H1 (cell line): ENCODE results near the gene RNF5. TPM values are rescaled to one million over a fixed set of nuclear protein-coding genes. Genes with fewer than 3 reads are reported as not detected.

Experiments
- CTCF ChIA-PET: fragments of 300-600 bp; sonication (Branson Sonifier 250); formaldehyde crosslinking; loops from one replicate; lab custom pipeline; 2021; ENCODE audit not compliant: partially characterized antibody; lab: Charles Lee
- POLR2A ChIA-PET: fragments of 300-600 bp; sonication (Branson Sonifier 250); formaldehyde crosslinking; loops from one replicate; lab custom pipeline; 2021; ENCODE audit warnings: inconsistent platforms; ENCODE audit not compliant: partially characterized antibody; lab: Charles Lee
- DNase-seq, 2 experiments: peaks; one replicate each; pipeline versions ENCODE4 v3.0.0 to v3.0.0-alpha.2; 2010 to 2022; ENCODE audit warnings: low spot score in 2 of 2, low read depth in 1 of 2, mixed read lengths in 1 of 2
- FAIRE-seq: peaks from 2 replicates; lab custom pipeline; 2011; peaks lifted over from hg19 to GRCh38; lab: Jason Lieb, UNC
- H2AFZ ChIP-seq: 2 replicates; pipeline ENCODE4 v1.8.1; 2012; ENCODE audit warnings: low read length, inconsistent platforms
- H2AK5ac ChIP-seq: 2 replicates; pipeline ENCODE4 v1.6.1; 2013; ENCODE audit warnings: low read depth, low read length
- H2BK120ac ChIP-seq: replicated peaks from 2 replicates; pipeline ENCODE3; 2013; ENCODE audit warnings: low read depth, low read length, inconsistent platforms
- H2BK12ac ChIP-seq: 2 replicates; pipeline ENCODE4 v1.6.1; 2013; ENCODE audit warnings: low read depth, low read length
- H2BK15ac ChIP-seq: 2 replicates; pipeline ENCODE4 v1.6.1; 2013; ENCODE audit warnings: low read length
- H2BK20ac ChIP-seq: 2 replicates; pipeline ENCODE4 v1.6.1; 2013; ENCODE audit warnings: low read length
- H2BK5ac ChIP-seq: 2 replicates; pipeline ENCODE4 v1.6.1; 2013; ENCODE audit warnings: low read depth, low read length
- H3K14ac ChIP-seq: 2 replicates; pipeline ENCODE4 v1.6.1; 2013; ENCODE audit warnings: inconsistent platforms; ENCODE audit not compliant: insufficient read length
- H3K18ac ChIP-seq: 2 replicates; pipeline ENCODE4 v1.6.1; 2013; ENCODE audit warnings: low read length; ENCODE audit errors: extremely low read depth
- H3K23ac ChIP-seq: 2 replicates; pipeline ENCODE4 v1.6.1; 2013; ENCODE audit warnings: inconsistent platforms; ENCODE audit not compliant: insufficient read length
- H3K23me2 ChIP-seq: 2 replicates; pipeline ENCODE4 v1.6.1; 2013; ENCODE audit warnings: low read depth, low read length
- H3K27ac ChIP-seq: 2 replicates; pipeline ENCODE4 v1.6.1; 2011; ENCODE audit warnings: low read depth, low read length, inconsistent platforms
- H3K27me3 ChIP-seq, 4 experiments: replicated peaks in 1 of 4; 1 replicate in 1 of 4; 2 replicates in 3 of 4; pipeline versions ENCODE4 v1.6.1 to v1.8.1; 2011 to 2013; ENCODE audit warnings: low read length in 3 of 4, mild to moderate bottlenecking in 3 of 4, inconsistent platforms in 2 of 4, mixed read lengths in 2 of 4, moderate library complexity in 1 of 4; ENCODE audit not compliant: control insufficient read depth in 3 of 4, insufficient read depth in 3 of 4; ENCODE audit errors: extremely low read depth in 1 of 4
- H3K36me3 ChIP-seq, 4 experiments: 2 replicates each; pipeline versions ENCODE4 v1.6.1 to v1.8.1; 2011 to 2013; ENCODE audit warnings: mild to moderate bottlenecking in 4 of 4, low read length in 3 of 4, moderate library complexity in 2 of 4, control low read depth in 1 of 4, inconsistent platforms in 1 of 4; ENCODE audit not compliant: insufficient read depth in 4 of 4, control insufficient read depth in 2 of 4
- H3K4ac ChIP-seq: replicated peaks from 2 replicates; pipeline ENCODE3; 2013; ENCODE audit warnings: low read length, low read depth, mixed read lengths, inconsistent platforms; ENCODE audit not compliant: insufficient read length
- H3K4me1 ChIP-seq, 4 experiments: replicated peaks in 1 of 4; 1 replicate in 1 of 4; 2 replicates in 3 of 4; pipeline versions ENCODE4 v1.6.1 to v1.8.1; 2011 to 2013; ENCODE audit warnings: low read length in 3 of 4, inconsistent platforms in 2 of 4, mixed read lengths in 1 of 4; ENCODE audit not compliant: insufficient read depth in 4 of 4, control insufficient read depth in 3 of 4
- H3K4me2 ChIP-seq, 2 experiments: 2 replicates each; pipeline versions ENCODE4 v1.6.1 to v1.8.1; 2011 to 2013; ENCODE audit warnings: low read depth in 2 of 2, low read length in 2 of 2, control low read depth in 1 of 2, inconsistent platforms in 1 of 2, mild to moderate bottlenecking in 1 of 2; ENCODE audit not compliant: insufficient read depth in 1 of 2
- H3K4me3 ChIP-seq, 4 experiments: fragments of 200-600, 300-600 bp in 1 of 4; sonication (generic), shearing (Covaris generic), sonication (Bioruptor Twin) in 1 of 4; 2 replicates each; pipeline versions ENCODE4 v1.5.1 to v1.8.1; 2011 to 2016; ENCODE audit warnings: low read length in 4 of 4, low read depth in 3 of 4, control low read depth in 2 of 4, inconsistent platforms in 2 of 4, mild to moderate bottlenecking in 2 of 4, mixed read lengths in 1 of 4, moderate library complexity in 1 of 4; ENCODE audit not compliant: insufficient read depth in 2 of 4; ENCODE audit errors: extremely low read depth in 1 of 4
- H3K56ac ChIP-seq: replicated peaks from 2 replicates; pipeline ENCODE3; 2013; ENCODE audit warnings: low read depth, mild to moderate bottlenecking, mixed read lengths, low read length, inconsistent platforms; ENCODE audit not compliant: insufficient read length
- H3K79me1 ChIP-seq: 2 replicates; pipeline ENCODE4 v1.6.1; 2013; ENCODE audit warnings: low read depth, low read length, control low read depth
- H3K79me2 ChIP-seq, 2 experiments: 2 replicates each; pipeline versions ENCODE4 v1.6.1 to v1.8.1; 2012 to 2013; ENCODE audit warnings: low read length in 2 of 2, mild to moderate bottlenecking in 2 of 2, inconsistent platforms in 1 of 2; ENCODE audit not compliant: insufficient read depth in 2 of 2, control insufficient read depth in 1 of 2
- H3K9ac ChIP-seq, 4 experiments: replicated peaks in 1 of 4; 1 replicate in 1 of 4; 2 replicates in 3 of 4; pipeline versions ENCODE4 v1.6.1 to v1.8.1; 2011 to 2013; ENCODE audit warnings: low read depth in 3 of 4, low read length in 3 of 4, control low read depth in 2 of 4, mild to moderate bottlenecking in 2 of 4, moderate library complexity in 2 of 4, inconsistent platforms in 1 of 4; ENCODE audit errors: extremely low read depth in 1 of 4
- H3K9me3 ChIP-seq, 2 experiments: 2 replicates each; pipeline versions ENCODE4 v1.6.1 to v1.8.1; 2012 to 2013; ENCODE audit warnings: mild to moderate bottlenecking in 2 of 2, moderate library complexity in 2 of 2, control low read depth in 1 of 2, inconsistent platforms in 1 of 2, low read depth in 1 of 2, low read length in 1 of 2, mixed read lengths in 1 of 2; ENCODE audit not compliant: insufficient read depth in 2 of 2
- H4K20me1 ChIP-seq, 2 experiments: replicated peaks in 1 of 2; 2 replicates each; pipeline versions ENCODE3 to v1.8.1; 2011 to 2013; ENCODE audit warnings: inconsistent platforms in 2 of 2, low read length in 2 of 2, mild to moderate bottlenecking in 1 of 2; ENCODE audit not compliant: insufficient read depth in 2 of 2, control insufficient read depth in 1 of 2
- H4K5ac ChIP-seq: 2 replicates; pipeline ENCODE4 v1.6.1; 2013; ENCODE audit warnings: low read length, low read depth, mixed read lengths, inconsistent platforms; ENCODE audit not compliant: insufficient read length
- H4K8ac ChIP-seq: 2 replicates; pipeline ENCODE4 v1.8.0; 2013; ENCODE audit warnings: mild to moderate bottlenecking, moderate library complexity, low read length, inconsistent platforms; ENCODE audit not compliant: insufficient read depth; ENCODE audit errors: extremely low read depth
- H4K91ac ChIP-seq: replicated peaks from 2 replicates; pipeline ENCODE3; 2013; ENCODE audit warnings: low read length, mixed read lengths, inconsistent platforms; ENCODE audit not compliant: insufficient read length
- CBX5 ChIP-seq: fragments of 300-800, 300-1000 bp; sonication (generic); IDR thresholded peaks from 2 replicates; pipeline ENCODE4 v1.7.1; 2016; ENCODE audit warnings: antibody characterized with exemption, low read length, low read depth
- EGR1 ChIP-seq: IDR thresholded peaks from 2 replicates; pipeline ENCODE4 v1.6.1; 2011; ENCODE audit warnings: low read depth, low read length, borderline replicate concordance
- FOSL1 ChIP-seq: IDR thresholded peaks from 2 replicates; pipeline ENCODE4 v1.6.1; 2011; ENCODE audit warnings: mild to moderate bottlenecking, low read depth, low read length, moderate library complexity; ENCODE audit not compliant: insufficient read depth
- JUN ChIP-seq: IDR thresholded peaks from 2 replicates; pipeline ENCODE4 v1.6.1; 2011; ENCODE audit warnings: low read depth, mild to moderate bottlenecking, improper control_type of control experiment, low read length
- KDM1A ChIP-seq: fragments of 200-600, 300-600 bp; sonication (generic); IDR thresholded peaks from 2 replicates; pipeline ENCODE4 v1.7.1; 2016; ENCODE audit warnings: mild to moderate bottlenecking, low read length, borderline replicate concordance
- SIN3A ChIP-seq, 2 experiments: IDR thresholded peaks in 1 of 2; conservative IDR thresholded peaks in 1 of 2; 2 replicates each; pipeline ENCODE4 v1.6.1; 2011 to 2012; ENCODE audit warnings: low read length in 2 of 2, improper control_type of control experiment in 1 of 2, low read depth in 1 of 2, mild to moderate bottlenecking in 1 of 2
- SP2 ChIP-seq: IDR thresholded peaks from 2 replicates; pipeline ENCODE4 v1.6.1; 2012; ENCODE audit warnings: mild to moderate bottlenecking, low read length, inconsistent platforms
- SP4 ChIP-seq: IDR thresholded peaks from 2 replicates; pipeline ENCODE4 v1.6.1; 2012; ENCODE audit warnings: low read length, inconsistent platforms
- TCF12 ChIP-seq: IDR thresholded peaks from 2 replicates; pipeline ENCODE4 v1.6.1; 2011; ENCODE audit warnings: low read depth, mild to moderate bottlenecking, low read length
- USF2 ChIP-seq: IDR thresholded peaks from 2 replicates; pipeline ENCODE4 v1.6.1; 2011; ENCODE audit warnings: low read length, improper control_type of control experiment
- YY1 ChIP-seq: IDR thresholded peaks from 2 replicates; pipeline ENCODE4 v1.6.1; 2011; ENCODE audit warnings: low read depth, mild to moderate bottlenecking, low read length
- WGBS, 2 experiments: shearing (Covaris generic) in 1 of 2; methylation state at CpG; one replicate each; pipeline versions ENCODE4 v1.1.6 to v1.1.7; 2013 to 2015; ENCODE audit warnings: low lambda C conversion rate in 2 of 2, mixed read lengths in 2 of 2, inconsistent platforms in 1 of 2, low coverage in 1 of 2, missing lambda C conversion rate in 1 of 2; ENCODE audit not compliant: insufficient replicate concordance in 2 of 2, insufficient coverage in 1 of 2, insufficient read length in 1 of 2; ENCODE audit errors: extremely low coverage in 1 of 2, missing lambda C conversion rate in 1 of 2; 5-methylcytosine and 5-hydroxymethylcytosine counted together
- polyA plus RNA-seq, 7 experiments: library from polyadenylated mRNA; depleted of rRNA in 3 of 7; stranded (reverse) in 5 of 7; unstranded in 2 of 7; fragments of >200 nt in 5 of 7; fragments of 200-250 nt in 2 of 7; gene quantifications; 1 replicate in 5 of 7; 2 replicates in 1 of 7; 4 replicates in 1 of 7; pipeline versions ENCODE4 v1.2.1 to v1.2.3, GENCODE V29; 2011 to 2013; ENCODE audit warnings: missing spikeins in 2 of 7, mixed read lengths in 2 of 7
- total RNA-seq: library from RNA; stranded (reverse); fragmentation: NEBNext Ultra II Directional; extraction: Animal tissue kit (Norgen Biotek cat#: 25700); gene quantifications from 2 replicates; pipeline ENCODE4 v1.2.1, GENCODE V29; 2021

RNF5 gene
- total and polyA plus RNA-seq, 2 of the 8 experiments (the other 6 are each of a cell fraction or from before 2014, with no cell fraction given), result 90.0 to 158 TPM

- H3K23me2 ChIP-seq, result peaks cover 5% of the 10 kb centered on the region
- peaks cover 2% of the 10 kb centered on the region for H3K79me1 ChIP-seq
- H3K27me3 ChIP-seq, result no peaks in the 10 kb centered on the region
- peaks cover 0 to 13% of the 10 kb centered on the region in 2 experiments; a peak in 2 of 4 replicates for H3K79me2 ChIP-seq
- H3K56ac ChIP-seq, result no peak overlapping the region
- peak overlapping the region; percentile 32 for H3K18ac ChIP-seq
- no peak overlapping the region for H3K23ac ChIP-seq
- no peak overlapping the region for H2AK5ac ChIP-seq
- H4K8ac ChIP-seq, result no peak overlapping the region
- no peak overlapping the region for H2AFZ ChIP-seq
- FAIRE-seq (no peak), DNase-seq (no peak)
- H2BK12ac ChIP-seq, result no peak overlapping the region
- 71% methylated on average over 10 of the region's 13 CpGs; no CpG with 5 or more reads in 1 of the 2 experiments for WGBS, 2 experiments
- H3K36me3 ChIP-seq, result peaks cover 2 to 18% (median 14%) of the 10 kb centered on the region in 4 experiments; a peak in 7 of 8 replicates
- ChIA-PET CTCF (interaction anchor here (0.5 to 3.2 kb wide), 9 partner anchors 9 to 71 kb away, joined by 3 to 13 read pairs (median 4); partner anchors contain the start of genes AGPAT1 and PRRT1), POLR2A (interaction anchor here (1.0 to 13.3 kb wide), 10 partner anchors 9 to 58 kb away, joined by 3 to 194 read pairs (median 3); partner anchors contain the start of genes AGPAT1, FKBPL, PRRT1 and RNF5)
- H3K4ac ChIP-seq, result no peak overlapping the region
- H3K4me3 ChIP-seq, result peak overlapping the region; percentile 30 to 87 (median 64)
- peak overlapping the region in 2 of 4 experiments; percentile 44 to 69; a peak in 4 of 7 replicates for H3K9ac ChIP-seq
- H2BK20ac ChIP-seq, result no peak overlapping the region
- H2BK120ac ChIP-seq, result no peak overlapping the region
- H2BK5ac ChIP-seq, result peak overlapping the region; percentile 52; the same call in 1 of the 2 replicates
- H3K4me2 ChIP-seq, result peak overlapping the region; percentile 81 to 90
- no peak overlapping the region for H4K5ac ChIP-seq
- H4K20me1 ChIP-seq, result peaks cover 0 to 3% of the 10 kb centered on the region in 2 experiments
- H3K27ac ChIP-seq, result peak overlapping the region; percentile 54
- H3K4me1 ChIP-seq, result peaks cover 0 to 26% (median 16%) of the 10 kb centered on the region in 4 experiments; a peak in 6 of 7 replicates
- H3K14ac ChIP-seq, result no peak overlapping the region
- no peaks in the 10 kb centered on the region for H3K9me3 ChIP-seq
- peak overlapping the region; percentile 7 for H4K91ac ChIP-seq
- no peak overlapping the region for H2BK15ac ChIP-seq
- TF ChIP-seq SIN3A (conservative IDR thresholded peaks at IDR 0.05 in 1 of 2, IDR thresholded peaks at IDR 0.05 in 1 of 2; ENCODE audit: low read depth in 1 of 2, low read length in 2 of 2), result no peak
- no peak for TF ChIP-seq EGR1
- no peak for TF ChIP-seq TCF12
- no peak for TF ChIP-seq SP2
- TF ChIP-seq KDM1A, result no peak
- TF ChIP-seq FOSL1, result no peak
- no peak for TF ChIP-seq SP4
- TF ChIP-seq JUN, result no peak
- no peak for TF ChIP-seq USF2
- no peak for TF ChIP-seq YY1
- no peak for TF ChIP-seq CBX5
These were observed 10.3 kb downstream of the RNF5 start for GRCh38 chr6:32188381-32189068.
